GM12892 (cell line): Measurements from ENCODE around the gene TMEM141.

Experiments used
- POLR2A ChIP-seq: IDR thresholded peaks from 2 replicates; pipeline ENCODE4 v1.6.1; 2011; ENCODE audit warnings: low read depth, low read length, control low read depth
- TAF1 ChIP-seq: IDR thresholded peaks from 2 replicates; pipeline ENCODE4 v1.6.1; 2011; ENCODE audit warnings: low read depth, mild to moderate bottlenecking, control low read depth, low read length, borderline replicate concordance

DNA sequence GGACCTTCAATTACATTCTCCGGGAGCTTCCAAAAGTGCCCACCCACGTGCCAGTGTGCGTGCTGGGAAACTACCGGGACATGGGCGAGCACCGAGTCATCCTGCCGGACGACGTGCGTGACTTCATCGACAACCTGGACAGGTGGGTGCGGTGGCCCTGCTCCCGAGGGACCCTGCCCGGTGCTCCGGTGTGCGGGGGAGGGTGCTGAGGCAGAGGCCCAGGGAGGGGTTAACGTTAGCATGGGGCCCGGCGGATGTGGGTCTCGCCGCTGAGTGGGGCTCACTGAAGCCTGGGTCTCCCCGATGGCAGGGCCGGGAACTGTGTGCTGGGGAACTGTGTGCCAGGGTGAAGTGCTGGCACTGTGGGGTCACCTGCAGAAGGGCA lies 40.6 kb downstream of the TMEM141 start:
- TF ChIP-seq POLR2A (no peak), TAF1 (no peak)
